Measurements from ENCODE around the gene CISD3.

GRCh38 chr17:38783227-38783626, 53.1 kb downstream of the CISD3 start:
- no peak for TF ChIP-seq CTCF (IDR thresholded peaks at IDR 0.05)
- TF ChIP-seq POLR2AphosphoS5 (IDR thresholded peaks at IDR 0.05), result no peak
- no peak for TF ChIP-seq POLR2A (IDR thresholded peaks at IDR 0.05)
